ENCODE data around the gene MAN2A2.

- TF ChIP-seq, protein P1, sequence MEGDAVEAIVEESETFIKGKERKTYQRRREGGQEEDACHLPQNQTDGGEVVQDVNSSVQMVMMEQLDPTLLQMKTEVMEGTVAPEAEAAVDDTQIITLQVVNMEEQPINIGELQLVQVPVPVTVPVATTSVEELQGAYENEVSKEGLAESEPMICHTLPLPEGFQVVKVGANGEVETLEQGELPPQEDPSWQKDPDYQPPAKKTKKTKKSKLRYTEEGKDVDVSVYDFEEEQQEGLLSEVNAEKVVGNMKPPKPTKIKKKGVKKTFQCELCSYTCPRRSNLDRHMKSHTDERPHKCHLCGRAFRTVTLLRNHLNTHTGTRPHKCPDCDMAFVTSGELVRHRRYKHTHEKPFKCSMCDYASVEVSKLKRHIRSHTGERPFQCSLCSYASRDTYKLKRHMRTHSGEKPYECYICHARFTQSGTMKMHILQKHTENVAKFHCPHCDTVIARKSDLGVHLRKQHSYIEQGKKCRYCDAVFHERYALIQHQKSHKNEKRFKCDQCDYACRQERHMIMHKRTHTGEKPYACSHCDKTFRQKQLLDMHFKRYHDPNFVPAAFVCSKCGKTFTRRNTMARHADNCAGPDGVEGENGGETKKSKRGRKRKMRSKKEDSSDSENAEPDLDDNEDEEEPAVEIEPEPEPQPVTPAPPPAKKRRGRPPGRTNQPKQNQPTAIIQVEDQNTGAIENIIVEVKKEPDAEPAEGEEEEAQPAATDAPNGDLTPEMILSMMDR (conservative IDR thresholded peaks at IDR 0.05), result no peak
- no peak for TF ChIP-seq ZFX (IDR thresholded peaks at IDR 0.05)
Observed at GRCh38 chr15:90907051-90907660, 4.1 kb downstream of the MAN2A2 start.

All from C4-2B (cell line).